ENCODE data around the gene THEM4. TPM values are rescaled to one million over a fixed set of nuclear protein-coding genes. Genes with fewer than 3 reads are reported as not detected.

THEM4 gene
- total and polyA plus RNA-seq, 7 donors, result 10.1 to 20.4 (median 13.8) TPM

- peak overlapping the region; percentile 61 for H3K27ac ChIP-seq
- peak; percentile 67 to 87 (median 72) for ATAC-seq
- peak; percentile 82 to 88 for DNase-seq
- H3K4me3 ChIP-seq, result no peak overlapping the region
- H3K9me3 ChIP-seq, result no peaks in the 10 kb centered on the region
- H3K36me3 ChIP-seq (ENCODE audit: insufficient read depth in 1 of 2, low read depth in 1 of 2), result no peaks in the 10 kb centered on the region
- TF ChIP-seq CTCF (IDR thresholded peaks at IDR 0.05), result no peak
- H3K4me1 ChIP-seq, result peaks cover 12% of the 10 kb centered on the region
- intact Hi-C loops (cut with DNase I), result no loop called here
- WGBS, 3 donors, result 40 to 54% (median 43%) methylated on average over 10 of the region's 10 CpGs
- peaks cover 0 to 3% (median 0%) of the 10 kb centered on the region in 3 donors for H3K27me3 ChIP-seq (ENCODE audit: insufficient read depth in 3 of 3, low read length in 2 of 3)
Observed at GRCh38 chr1:151945725-151946722, 36.7 kb upstream of the THEM4 start.

- peak overlapping the region; percentile 61 for H3K27ac ChIP-seq
- TF ChIP-seq CTCF (IDR thresholded peaks at IDR 0.05), result no peak
- peaks cover 0 to 1% (median 0%) of the 10 kb centered on the region in 3 donors for H3K27me3 ChIP-seq (ENCODE audit: insufficient read depth in 3 of 3, low read length in 2 of 3)
- intact Hi-C loops (cut with DNase I), result no loop called here
- H3K9me3 ChIP-seq, result no peaks in the 10 kb centered on the region
- no peak overlapping the region for H3K4me3 ChIP-seq
- DNase-seq (no peak), ATAC-seq (peak in 2 of 4 donors; percentile 11 to 14)
- 38 to 52% (median 45%) methylated on average over 3 of the region's 3 CpGs for WGBS, 3 donors
- peaks cover 12% of the 10 kb centered on the region for H3K4me1 ChIP-seq
- H3K36me3 ChIP-seq (ENCODE audit: insufficient read depth in 1 of 2, low read depth in 1 of 2), result no peaks in the 10 kb centered on the region
Observed at GRCh38 chr1:151944857-151945575, 35.7 kb upstream of the THEM4 start.

- 25 to 38% (median 33%) methylated on average over 7 of the region's 7 CpGs for WGBS, 3 donors
Observed at GRCh38 chr1:151944126-151944856, 35.0 kb upstream of the THEM4 start.

More at GRCh38 chr1:151944126-151944856, 35.0 kb upstream of the THEM4 start:
- Histone ChIP-seq H3K36me3 (ENCODE audit: insufficient read depth in 1 of 2, low read depth in 1 of 2) (no peaks in the 10 kb centered on the region), H3K4me3 (no peak overlapping the region), H3K9me3 (no peaks in the 10 kb centered on the region), H3K27ac (no peak overlapping the region), H3K27me3 (ENCODE audit: insufficient read depth in 3 of 3, low read length in 2 of 3) (no peaks in the 10 kb centered on the region), H3K4me1 (peaks cover 12% of the 10 kb centered on the region)
- intact Hi-C loops (cut with DNase I), result no loop called here
- ATAC-seq (peak in 3 of 4 donors; percentile 25 to 46 (median 45)), DNase-seq (no peak)
- no peak for TF ChIP-seq CTCF (IDR thresholded peaks at IDR 0.05)
